SH-SY5Y (cell line): ENCODE measurements around the gene INPP5E.

ENCODE experiments used
- GATA2 ChIP-seq: IDR thresholded peaks from 2 replicates; pipeline ENCODE4 v1.6.1; 2011; ENCODE audit warnings: mild to moderate bottlenecking, low read depth, low read length
- GATA3 ChIP-seq: IDR thresholded peaks from 2 replicates; pipeline ENCODE4 v1.6.1; 2011; ENCODE audit warnings: low read depth, mild to moderate bottlenecking, low read length, moderate library complexity

GRCh38 chr9:136423432-136424146 lies 16.1 kb downstream of the INPP5E start:
- no peak for TF ChIP-seq GATA2
- no peak for TF ChIP-seq GATA3
